ENCODE results near the gene SIRPB2. TPM values are rescaled to one million over a fixed set of nuclear protein-coding genes. Genes with fewer than 3 reads are reported as not detected.

The SIRPB2 gene
- total and polyA plus RNA-seq, 10 of the 15 experiments (the other 5 are each of a cell fraction or from before 2014, with no cell fraction given): not detected

GRCh38 chr20:1533059-1533458 lies 41.8 kb upstream of the SIRPB2 start:
- H3K4me3 ChIP-seq: no peak overlapping the region
- 38% methylated on average over 4 of the region's 4 CpGs for WGBS (ENCODE audit: insufficient coverage, insufficient replicate concordance, low lambda C conversion rate, missing lambda C conversion rate)
- in situ Hi-C loops (cut with MboI) (no loop called here), intact Hi-C loops (cut with micrococcal nuclease; ENCODE audit: unreplicated experiment) (no loop called here)
- ATAC-seq (no peak), FAIRE-seq (peak; percentile 31), DNase-seq (ENCODE audit: low read depth, low spot score) (no peak)
- H3K9ac ChIP-seq (ENCODE audit: control insufficient read depth, insufficient read depth, low read length): no peak overlapping the region
- no peaks in the 10 kb centered on the region for H3K9me3 ChIP-seq (replicated peaks; ENCODE audit: control insufficient read depth, insufficient read depth, low read length)
- POLR2A ChIA-PET: no interaction called here
- SMC1A ChIA-PET (ENCODE audit: uncharacterized antibody, unreplicated experiment): interaction anchor here (0.5 to 2.5 kb wide), 8 partner anchors 20 to 260 kb away, joined by 3 to 20 read pairs (median 3); no protein-coding TSS in a partner anchor
- peaks cover 33% of the 10 kb centered on the region for H3K4me1 ChIP-seq (ENCODE audit: control insufficient read depth, insufficient read depth, low read length)
- CTCF ChIA-PET: interaction anchor here (0.6 to 3.2 kb wide), 11 partner anchors 24 to 243 kb away, joined by 3 to 23 read pairs (median 6); partner anchors contain the start of gene SIRPB1
- no peak overlapping the region for H3K27ac ChIP-seq (ENCODE audit: control insufficient read depth, insufficient read depth)
- H3K27me3 ChIP-seq (replicated peaks in 1 of 2; ENCODE audit: control insufficient read depth in 2 of 2, insufficient read depth in 2 of 2, low read length in 1 of 2): peaks cover 0 to 3% of the 10 kb centered on the region in 2 experiments; a peak in 1 of 4 replicates
- H3K4me2 ChIP-seq (ENCODE audit: control insufficient read depth, insufficient read depth): no peak overlapping the region
- no peaks in the 10 kb centered on the region for H3K79me2 ChIP-seq (ENCODE audit: control insufficient read depth, insufficient read depth, low read length)
- BruUV-seq (replicated peaks): no TSS peak
- no peaks in the 10 kb centered on the region for H4K20me1 ChIP-seq (ENCODE audit: control insufficient read depth, insufficient read depth)
- no peak overlapping the region for H2AFZ ChIP-seq (ENCODE audit: control insufficient read depth, low read depth, low read length)
- no peaks in the 10 kb centered on the region for H3K36me3 ChIP-seq (ENCODE audit: control insufficient read depth in 2 of 2, insufficient read depth in 2 of 2, low read length in 1 of 2)
- RAD21 ChIA-PET (ENCODE audit: unreplicated experiment): interaction anchor here (1.7 to 2.8 kb wide), 3 partner anchors 201 to 244 kb away, joined by 4 to 18 read pairs (median 12); no protein-coding TSS in a partner anchor
- peak in 2 of 3 experiments; percentile 19 to 21; a peak in 3 of 6 replicates for TF ChIP-seq CTCF (IDR thresholded peaks at IDR 0.05 in 2 of 3, conservative IDR thresholded peaks at IDR 0.05 in 1 of 3; ENCODE audit: control insufficient read depth in 2 of 3, extremely low read depth in 1 of 3, insufficient read depth in 1 of 3, low read depth in 3 of 3, low read length in 3 of 3)
- TF ChIP-seq IRF5 (IDR thresholded peaks at IDR 0.05; ENCODE audit: borderline replicate concordance): no peak
- TF ChIP-seq SUPT20H (IDR thresholded peaks at IDR 0.05; ENCODE audit: borderline replicate concordance, control insufficient read depth, low read depth, low read length): no peak
- no peak for TF ChIP-seq E2F8 (IDR thresholded peaks at IDR 0.05; ENCODE audit: low read depth, partially characterized antibody)
- TF ChIP-seq ZNF24 (IDR thresholded peaks at IDR 0.05): no peak
- TF ChIP-seq, protein P1, sequence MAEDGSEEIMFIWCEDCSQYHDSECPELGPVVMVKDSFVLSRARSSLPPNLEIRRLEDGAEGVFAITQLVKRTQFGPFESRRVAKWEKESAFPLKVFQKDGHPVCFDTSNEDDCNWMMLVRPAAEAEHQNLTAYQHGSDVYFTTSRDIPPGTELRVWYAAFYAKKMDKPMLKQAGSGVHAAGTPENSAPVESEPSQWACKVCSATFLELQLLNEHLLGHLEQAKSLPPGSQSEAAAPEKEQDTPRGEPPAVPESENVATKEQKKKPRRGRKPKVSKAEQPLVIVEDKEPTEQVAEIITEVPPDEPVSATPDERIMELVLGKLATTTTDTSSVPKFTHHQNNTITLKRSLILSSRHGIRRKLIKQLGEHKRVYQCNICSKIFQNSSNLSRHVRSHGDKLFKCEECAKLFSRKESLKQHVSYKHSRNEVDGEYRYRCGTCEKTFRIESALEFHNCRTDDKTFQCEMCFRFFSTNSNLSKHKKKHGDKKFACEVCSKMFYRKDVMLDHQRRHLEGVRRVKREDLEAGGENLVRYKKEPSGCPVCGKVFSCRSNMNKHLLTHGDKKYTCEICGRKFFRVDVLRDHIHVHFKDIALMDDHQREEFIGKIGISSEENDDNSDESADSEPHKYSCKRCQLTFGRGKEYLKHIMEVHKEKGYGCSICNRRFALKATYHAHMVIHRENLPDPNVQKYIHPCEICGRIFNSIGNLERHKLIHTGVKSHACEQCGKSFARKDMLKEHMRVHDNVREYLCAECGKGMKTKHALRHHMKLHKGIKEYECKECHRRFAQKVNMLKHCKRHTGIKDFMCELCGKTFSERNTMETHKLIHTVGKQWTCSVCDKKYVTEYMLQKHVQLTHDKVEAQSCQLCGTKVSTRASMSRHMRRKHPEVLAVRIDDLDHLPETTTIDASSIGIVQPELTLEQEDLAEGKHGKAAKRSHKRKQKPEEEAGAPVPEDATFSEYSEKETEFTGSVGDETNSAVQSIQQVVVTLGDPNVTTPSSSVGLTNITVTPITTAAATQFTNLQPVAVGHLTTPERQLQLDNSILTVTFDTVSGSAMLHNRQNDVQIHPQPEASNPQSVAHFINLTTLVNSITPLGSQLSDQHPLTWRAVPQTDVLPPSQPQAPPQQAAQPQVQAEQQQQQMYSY (CRISPR knock-in tag; IDR thresholded peaks at IDR 0.05): no peak
- TF ChIP-seq RAD21 (IDR thresholded peaks at IDR 0.05; ENCODE audit: insufficient read depth, low read depth, low read length): peak; percentile 61
- no peak for TF ChIP-seq TARDBP (IDR thresholded peaks at IDR 0.05; ENCODE audit: borderline replicate concordance)
- TF ChIP-seq, protein P2, sequence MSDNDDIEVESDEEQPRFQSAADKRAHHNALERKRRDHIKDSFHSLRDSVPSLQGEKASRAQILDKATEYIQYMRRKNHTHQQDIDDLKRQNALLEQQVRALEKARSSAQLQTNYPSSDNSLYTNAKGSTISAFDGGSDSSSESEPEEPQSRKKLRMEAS (IDR thresholded peaks at IDR 0.05; ENCODE audit: low read depth, low read length): no peak
- TF ChIP-seq ETV6 (conservative IDR thresholded peaks at IDR 0.05 in 1 of 2, IDR thresholded peaks at IDR 0.05 in 1 of 2; ENCODE audit: borderline replicate concordance in 1 of 2, low read depth in 1 of 2): no peak

Data from GM12878 (cell line).